GM19463 (cell line): Measurements from ENCODE around the gene TMBIM6.
"Not testable (repeated sequence)": the region's sequence is repeated elsewhere in the genome, so short reads cannot be mapped to it uniquely, and the experiment has no call there.

Experiments
- ATAC-seq: cut with Tn5 transposase; IDR thresholded peaks from one replicate; pipeline ENCODE4 v1.9.1; 2021; ENCODE audit warnings: mild to moderate bottlenecking, moderate library complexity; ENCODE audit not compliant: unreplicated experiment

Gene TMBIM6, protein sequence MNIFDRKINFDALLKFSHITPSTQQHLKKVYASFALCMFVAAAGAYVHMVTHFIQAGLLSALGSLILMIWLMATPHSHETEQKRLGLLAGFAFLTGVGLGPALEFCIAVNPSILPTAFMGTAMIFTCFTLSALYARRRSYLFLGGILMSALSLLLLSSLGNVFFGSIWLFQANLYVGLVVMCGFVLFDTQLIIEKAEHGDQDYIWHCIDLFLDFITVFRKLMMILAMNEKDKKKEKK

DNA sequence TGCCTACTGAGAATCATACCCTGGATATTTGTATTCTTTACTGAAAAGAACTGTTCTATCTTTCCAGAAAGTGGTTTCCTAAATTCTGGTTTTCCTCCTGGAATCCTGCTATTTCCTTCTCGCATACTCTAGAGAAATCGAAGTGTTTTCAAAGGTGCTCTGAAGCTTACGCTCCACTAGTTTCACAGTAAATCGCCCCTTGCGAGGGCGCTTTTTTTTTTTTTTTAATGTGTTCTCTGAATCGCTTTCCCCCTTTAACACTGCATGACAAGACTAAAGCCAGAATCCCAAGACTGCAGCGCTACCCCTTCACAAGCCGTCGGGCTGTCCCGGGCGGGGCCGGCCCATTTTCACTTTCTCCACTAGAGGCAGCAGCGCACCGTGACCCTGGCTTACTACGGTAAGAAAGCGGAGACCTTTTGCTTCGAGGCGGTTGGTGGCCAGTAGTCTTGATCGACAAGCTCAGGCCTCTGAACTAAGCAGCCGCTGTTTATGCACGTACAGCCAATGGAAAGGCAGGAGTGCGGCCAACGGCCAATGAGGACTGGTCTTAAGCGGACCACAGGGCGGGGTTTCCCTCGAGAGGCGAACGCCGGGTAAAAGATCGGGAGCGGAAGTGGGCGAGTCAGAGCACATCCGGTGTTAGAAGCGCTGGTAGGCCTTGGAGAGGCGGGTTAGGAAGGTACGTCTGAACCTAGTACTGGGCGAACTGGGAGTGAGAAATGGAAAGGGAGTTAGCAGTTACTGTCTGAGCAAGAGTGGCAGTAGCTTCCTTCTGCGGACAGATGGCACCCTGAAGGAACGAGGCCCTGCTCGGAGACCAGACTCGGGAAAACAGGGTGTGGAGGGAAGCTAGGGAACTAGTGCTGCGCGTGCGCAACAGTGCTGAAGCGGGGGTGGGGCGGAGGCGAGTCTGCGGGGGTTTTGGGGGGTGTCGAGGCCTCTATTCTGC lies at the start of gene TMBIM6:
Gene TMBIM6 (plus strand): TSS at position 628 of the 952 bp plus-strand sequence. CDS start 10,937 bp downstream, outside the sequence.
- ATAC-seq: peak; percentile 95

DNA sequence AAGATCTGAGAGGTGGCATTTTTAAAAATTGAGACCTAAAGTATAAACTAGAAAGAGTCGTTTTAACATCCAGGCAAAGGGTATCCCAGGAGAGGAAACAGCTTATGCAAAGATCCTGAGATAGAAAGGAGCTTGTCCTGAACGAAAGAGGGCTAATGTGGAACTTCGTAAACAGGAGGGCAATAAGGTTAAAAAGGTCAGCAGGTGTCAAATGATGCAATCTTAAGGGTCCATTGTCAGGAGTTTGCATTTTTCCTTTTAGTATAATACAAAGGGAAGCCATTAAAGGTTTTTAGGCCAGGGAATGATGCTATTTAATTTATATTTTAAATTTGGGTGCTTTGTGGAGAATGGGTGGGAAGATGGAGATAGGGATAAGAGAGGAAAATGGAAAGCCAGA lies 48.5 kb upstream of the TMBIM6 start:
- no peak for ATAC-seq

DNA sequence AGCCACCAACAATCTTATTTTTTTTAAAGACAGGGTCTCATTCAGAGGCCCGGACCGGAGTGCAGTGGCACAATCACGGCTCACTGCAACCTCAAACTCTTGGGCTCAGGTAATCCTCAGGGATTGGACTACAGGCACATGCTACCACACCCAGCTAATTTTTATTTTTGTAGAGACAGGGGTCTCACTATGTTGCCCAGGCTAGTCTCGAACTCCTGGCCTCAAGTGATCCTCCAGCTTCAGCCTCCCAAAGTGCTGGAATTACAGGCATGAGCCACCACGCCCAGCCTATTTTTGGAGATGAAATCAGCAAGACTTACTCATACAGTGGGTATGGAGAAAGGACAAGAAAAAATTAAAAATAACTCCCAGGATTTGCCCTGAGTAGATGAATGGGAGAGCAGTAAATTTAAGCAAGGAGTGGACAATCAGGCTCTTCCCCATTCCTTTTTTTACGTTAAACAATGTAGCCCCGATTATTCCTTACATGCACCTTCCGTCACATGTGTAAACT lies 47.4 kb upstream of the TMBIM6 start:
- no peak for ATAC-seq

DNA sequence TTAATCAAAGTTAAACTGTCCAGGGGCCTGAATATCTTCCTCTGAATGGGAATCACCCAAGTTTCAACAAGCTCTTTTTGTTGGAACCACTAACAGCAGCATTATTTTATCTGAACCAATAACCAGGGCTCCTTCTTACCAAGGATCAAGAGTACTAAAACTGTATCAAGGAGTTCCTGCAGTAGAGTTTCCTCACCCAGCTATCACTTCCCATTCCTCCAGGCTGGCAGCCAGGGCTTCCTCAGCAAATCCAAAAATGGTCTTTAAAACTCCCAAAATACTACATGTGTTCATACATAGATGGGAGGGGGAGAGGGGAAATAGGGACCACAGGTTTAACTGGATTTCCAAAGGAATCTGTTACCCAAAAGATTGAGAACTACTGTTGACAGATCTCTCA lies 44.6 kb upstream of the TMBIM6 start:
- no peak for ATAC-seq

DNA sequence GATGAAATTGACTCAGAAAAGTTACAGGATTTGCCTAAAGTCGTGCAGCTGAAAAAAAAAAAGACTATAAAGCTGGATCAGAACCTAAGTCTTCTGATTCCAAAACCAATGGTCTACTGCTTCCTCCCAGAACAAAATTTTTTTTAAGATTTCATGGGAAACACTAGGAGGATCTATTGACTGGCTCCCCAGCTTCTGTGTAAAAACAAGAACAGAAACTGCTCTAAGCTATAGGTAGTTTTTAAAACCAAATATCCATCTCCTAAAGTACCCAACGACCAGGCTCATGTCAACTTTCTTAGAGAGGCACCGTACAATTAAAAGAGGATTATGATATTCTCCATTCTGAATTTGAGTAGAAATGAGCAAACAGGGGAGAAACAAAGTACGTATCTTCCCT lies 43.5 kb upstream of the TMBIM6 start:
- ATAC-seq: no peak

DNA sequence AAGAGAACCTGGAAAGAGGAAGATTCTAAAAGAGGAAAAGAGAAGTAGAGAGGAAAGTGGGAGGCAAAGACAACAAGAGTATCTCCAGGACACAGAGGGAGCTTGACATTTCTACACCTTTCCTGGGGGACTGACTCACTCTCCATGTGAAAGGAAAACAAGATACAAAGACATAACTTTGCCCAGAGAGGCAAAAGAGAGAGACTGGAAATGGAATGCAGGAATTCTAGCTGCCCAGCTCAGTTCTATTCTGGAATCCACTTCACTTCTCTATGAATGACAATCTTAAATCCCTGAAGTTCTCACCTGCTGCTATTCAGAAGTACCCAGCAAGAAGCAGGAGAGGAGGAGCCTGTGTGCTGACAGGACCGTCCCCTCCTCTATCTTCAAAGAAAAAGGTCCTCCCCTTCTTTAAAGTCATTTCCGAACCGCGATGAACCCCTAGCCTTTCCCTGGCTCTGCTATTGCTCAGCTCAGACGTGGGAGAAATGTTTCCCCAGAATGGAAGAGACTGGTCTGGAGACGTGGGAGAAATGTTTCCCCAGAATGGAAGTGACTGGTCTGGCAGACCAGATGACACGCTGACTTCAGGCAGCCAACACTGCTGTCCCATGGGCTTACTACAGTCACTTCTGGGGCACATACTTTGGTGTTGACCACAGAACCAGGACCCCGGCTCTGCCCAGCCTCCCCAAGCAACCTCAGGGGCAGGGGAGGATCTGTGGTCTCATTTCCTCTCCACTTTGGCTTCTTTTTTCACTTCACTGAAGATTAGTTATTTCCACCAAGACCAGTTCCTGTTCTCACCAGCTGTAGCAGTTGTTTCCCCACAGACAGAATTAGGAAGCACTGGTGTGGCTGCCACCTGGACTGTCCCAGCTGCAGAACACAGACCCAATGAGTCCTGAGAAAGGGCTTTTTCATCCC lies 42.5 kb upstream of the TMBIM6 start:
- ATAC-seq: peak; percentile 80

DNA sequence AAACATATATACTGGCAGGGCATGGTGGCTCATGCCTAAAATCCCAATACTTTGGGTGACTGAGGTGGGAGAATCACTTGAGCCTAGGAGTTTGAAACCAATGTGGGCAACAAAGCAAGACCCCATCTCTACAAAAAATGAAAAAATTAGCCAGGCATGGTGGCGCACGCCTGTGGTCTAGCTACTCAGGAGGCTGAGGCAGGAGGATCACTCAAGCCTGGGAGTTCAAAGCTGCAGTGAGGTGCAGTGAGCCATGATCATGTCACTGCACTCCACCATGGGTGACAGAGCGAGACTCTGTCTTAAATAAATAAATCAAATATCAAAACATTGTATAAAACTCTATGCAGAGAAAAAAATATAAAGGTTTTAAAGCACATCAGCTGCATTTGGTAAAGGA lies 39.3 kb upstream of the TMBIM6 start:
- ATAC-seq: no peak

DNA sequence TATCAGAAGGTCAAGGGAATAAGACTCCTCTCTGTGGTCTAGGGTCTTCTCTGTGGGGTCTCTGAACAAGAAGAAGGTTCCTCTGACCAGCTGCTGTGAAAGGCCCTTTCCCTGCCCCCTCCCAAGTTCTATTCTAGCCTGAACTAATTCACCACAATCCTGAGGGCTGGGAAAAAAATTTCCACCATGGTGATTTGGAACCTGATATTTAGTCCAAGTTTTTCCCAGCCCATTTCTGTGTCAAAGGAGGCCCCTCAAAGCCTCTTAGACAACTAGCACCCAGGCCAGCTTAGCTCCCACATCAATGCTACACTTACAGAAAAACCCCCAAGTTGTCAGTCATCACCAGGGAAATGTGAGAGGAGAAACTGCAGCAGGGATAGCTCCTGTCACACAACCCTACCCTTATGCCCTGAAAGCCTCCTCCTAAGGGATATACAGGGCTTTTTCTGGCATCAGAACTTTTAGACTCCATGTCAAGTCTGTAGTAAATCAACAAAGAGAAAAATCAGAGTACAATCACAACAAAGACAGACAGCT lies 38.6 kb upstream of the TMBIM6 start:
- no peak for ATAC-seq

DNA sequence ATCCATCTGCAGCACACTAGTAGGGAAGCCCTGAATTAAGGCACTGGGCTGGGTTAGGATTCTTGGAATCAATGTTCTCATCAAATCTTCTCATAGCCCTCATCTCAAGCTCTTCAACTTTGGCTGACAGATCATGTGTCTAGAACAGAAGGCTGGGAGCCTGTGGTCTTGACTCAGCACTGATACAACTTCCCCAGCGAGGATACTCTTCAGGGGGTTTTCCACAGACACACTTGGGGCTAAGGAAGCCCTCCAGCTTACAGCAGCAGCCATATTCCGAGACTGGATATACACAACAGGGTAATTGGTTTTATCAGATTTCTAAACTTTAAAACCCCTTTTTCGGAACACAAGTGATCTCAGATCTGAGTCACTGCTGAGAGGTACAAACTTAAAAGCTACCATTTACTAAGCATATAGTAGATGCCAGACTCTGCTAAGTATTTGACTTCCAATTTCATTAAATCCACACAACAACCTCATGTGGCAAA lies 37.7 kb upstream of the TMBIM6 start:
- no peak for ATAC-seq

DNA sequence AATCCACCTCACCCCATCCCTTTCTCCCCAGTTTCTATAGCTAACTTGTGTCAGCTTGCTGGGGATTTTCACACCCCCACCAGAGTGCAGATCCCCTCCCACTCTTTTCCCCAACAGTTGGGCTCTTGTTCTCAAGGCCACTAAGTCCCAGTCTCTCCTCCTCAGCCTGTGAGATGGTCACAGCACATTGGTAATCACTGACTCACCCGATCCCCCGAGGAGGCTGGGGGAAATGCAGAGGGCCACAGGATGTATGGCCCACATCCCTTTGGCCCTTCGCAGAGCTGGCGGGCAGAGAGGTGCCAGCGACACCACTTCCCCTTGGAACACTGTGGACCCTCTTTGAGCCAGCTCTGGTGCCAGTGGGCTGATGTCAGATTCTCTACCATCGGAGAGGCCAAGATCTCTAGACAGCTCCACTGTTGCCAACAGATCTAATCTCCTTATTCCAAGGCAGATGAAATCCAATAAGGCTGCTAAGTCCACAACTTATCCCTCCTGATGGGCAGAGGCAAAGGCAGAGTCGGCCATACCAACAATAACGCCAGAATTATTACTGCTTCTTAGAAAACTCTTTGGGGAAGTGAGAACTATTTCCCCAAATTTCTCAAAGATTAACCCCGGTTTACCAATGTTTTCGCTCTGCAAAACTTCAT lies 35.8 kb upstream of the TMBIM6 start:
- ATAC-seq: no peak

DNA sequence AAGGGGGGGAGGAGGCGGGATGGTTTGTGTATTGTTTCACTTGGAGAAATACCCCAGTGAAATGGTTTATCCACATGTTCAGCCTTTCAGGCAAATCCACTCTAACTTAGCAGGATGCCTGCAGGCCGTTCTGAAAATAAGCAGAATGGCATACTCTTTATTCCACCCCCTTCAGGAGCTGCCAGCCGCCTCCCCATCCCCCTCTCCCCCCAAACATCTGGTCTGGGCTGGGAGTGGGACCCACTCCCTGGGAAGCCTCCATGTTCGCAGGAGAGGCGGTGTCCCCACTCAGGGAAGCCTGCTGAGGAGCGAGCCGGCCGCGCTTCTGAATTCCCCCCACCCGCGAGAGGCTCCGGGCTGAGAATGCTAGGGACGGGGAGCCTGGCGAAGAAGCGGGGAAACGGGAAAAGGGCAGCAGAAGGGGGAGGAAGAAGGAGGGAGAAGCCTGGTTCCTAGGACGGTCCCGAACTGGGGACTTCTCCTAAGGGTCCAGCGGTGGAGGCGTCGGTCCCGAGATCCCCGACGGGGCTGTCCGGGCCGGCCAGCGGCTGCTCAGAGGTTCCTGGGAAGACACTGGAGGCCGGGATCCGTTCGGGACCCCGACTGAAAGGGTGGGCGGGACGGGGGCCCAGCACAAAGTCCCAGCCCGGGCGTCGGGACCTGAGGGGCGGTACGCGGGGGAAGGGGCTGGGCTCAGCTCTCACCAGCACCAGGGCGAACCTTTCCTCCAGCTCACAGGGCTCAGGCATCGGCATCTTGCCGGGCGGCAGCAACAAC lies 34.8 kb upstream of the TMBIM6 start:
- peak; percentile 13 for ATAC-seq

DNA sequence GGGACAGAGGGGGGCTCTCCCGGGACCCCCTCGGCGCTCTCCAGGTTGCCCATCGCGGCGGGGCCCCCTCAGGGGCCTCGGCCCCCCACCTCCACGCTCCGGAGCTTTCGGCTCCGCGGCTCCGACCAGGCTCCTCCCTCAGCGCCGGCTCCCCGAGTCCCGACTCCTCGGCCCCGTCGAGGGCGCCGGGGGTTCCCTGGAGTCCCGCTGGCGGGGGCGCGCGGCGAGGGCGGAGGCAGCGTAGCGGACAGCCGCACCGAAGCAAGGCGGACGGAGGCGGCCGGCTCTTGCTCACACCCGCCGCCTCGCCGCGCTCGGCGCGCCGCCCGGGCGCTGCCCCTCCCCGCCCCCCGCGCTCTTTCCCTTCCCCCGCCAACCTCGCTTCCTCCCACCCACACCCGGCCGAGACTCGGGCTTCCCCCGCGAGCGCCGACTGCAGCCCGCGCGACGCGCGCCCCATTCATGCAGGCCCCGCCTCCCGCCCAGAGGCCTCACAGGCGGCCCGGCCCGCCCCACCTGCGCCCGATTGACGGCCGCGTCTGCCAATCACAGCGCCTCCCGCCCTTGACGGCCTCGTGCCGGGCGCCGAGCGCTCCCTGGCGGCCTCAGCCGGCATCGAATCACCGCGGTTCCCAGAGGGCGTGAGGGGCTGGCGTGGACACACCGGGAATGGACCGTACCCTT lies 34.1 kb upstream of the TMBIM6 start, which contains the start of gene FMNL3:
Gene FMNL3 (minus strand): TSS at position 278 of the 684 bp plus-strand sequence. CDS start 225 bp downstream, at position 53.
- ATAC-seq: peak; percentile 80

DNA sequence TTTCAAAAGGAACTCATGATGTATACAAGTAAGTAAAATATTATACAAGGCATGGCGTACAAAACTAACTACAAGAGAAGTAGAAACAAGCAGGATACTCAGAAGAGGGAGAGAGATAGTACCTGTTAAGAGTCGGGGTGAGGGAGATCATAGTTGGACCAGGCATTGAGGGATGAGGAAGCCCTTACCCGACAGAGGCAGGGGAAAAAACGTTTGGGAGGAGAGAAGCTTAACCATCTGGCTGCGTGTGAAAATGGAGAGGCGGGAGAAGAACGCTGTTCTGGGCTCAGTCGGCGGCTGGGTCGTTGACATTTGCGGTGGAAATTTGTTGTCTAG lies 33.6 kb upstream of the TMBIM6 start:
- no peak for ATAC-seq

DNA sequence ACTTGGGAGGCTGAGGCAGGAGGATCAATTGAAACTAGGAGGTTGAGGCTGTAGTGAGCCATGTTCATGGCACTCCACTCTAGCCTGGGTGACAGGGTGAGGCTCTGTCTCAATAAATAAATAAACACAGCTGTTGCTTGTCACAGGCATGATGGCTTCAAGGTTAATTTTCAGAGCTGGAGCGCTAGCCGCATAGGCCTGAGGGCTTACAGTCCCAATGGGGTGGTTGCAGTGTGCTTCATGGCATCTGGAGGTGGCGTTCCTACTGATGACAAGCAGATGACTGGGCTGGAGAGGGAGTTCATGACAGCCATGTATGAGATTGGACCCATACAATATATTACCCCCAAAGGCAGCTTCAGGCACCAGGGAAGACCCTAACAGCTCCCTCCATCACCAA lies 32.5 kb upstream of the TMBIM6 start:
- ATAC-seq: no peak

DNA sequence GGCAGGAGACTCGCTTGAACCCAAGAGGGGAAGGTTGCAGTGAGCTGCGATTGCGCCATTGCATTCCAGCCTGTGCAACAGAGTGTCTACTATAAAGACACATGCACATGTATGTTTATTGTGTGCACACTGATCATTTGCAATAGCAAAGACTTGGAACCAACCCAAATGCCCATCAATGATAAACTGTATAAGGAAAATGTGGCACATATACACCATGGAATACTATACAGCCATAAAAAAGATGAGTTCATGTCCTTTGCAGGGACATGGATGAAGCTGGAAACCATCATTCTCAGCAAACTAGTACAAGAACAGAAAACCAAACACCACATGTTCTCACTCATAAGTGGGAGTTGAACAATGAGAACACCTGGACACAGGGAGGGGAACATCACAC lies 27.4 kb upstream of the TMBIM6 start:
- ATAC-seq: not testable (repeated sequence)

DNA sequence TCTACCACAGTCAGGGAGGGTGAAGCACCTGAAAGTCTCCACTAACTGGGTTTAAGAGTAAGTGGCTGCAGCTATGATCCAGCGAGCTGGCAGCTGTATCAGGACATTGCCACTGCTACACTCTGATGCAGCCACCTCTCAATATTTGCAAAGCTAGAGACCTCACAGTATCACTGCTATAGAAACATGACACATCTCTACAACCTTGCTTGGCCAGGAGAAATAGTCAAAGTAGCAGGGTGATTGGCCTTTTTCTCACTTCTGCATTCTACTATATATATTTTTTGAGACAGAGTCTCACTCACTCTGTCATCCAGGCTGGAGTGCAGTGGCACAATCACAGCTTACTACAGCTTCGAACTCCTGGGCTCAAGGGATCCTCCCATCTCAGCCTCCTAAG lies 24.8 kb upstream of the TMBIM6 start:
- ATAC-seq: no peak

DNA sequence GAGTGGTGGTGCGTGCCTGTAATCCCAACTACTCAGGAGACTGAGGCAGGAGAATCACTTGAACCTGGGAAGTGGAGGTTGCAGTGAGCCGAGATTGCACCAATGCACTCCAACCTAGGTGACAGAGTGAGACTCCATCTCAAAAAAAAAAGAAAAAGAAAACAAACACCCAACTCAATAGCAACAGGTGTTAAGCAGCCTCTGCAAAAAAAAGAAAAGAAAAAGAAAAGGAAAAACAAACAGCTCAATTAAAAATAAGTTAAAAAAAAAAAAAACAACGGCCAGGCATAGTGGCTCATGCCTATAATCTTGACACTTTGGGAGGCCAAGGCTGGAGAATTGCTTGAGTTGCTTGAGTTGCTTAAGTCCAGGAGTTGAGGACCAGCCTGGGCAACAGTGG lies 23.6 kb upstream of the TMBIM6 start:
- not testable (repeated sequence) for ATAC-seq

DNA sequence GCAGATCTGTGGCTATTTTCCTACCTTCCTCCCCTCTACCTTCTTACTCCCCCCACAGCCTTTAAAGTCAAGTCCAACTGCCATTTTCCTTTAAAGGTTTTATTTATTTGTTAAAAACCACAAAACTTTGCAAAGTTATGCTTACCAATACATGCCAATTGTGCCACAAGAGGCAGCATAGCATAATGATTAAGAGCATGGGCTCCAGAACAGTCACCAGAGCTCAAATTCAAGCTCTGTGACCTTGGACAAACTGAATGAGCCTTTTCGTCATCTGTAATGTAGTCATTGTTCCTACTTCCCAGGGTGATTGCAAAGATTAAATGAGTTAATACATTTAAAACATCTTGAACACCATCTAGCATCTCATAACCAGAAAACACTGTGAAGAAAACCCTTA lies 21.1 kb upstream of the TMBIM6 start:
- ATAC-seq: no peak

DNA sequence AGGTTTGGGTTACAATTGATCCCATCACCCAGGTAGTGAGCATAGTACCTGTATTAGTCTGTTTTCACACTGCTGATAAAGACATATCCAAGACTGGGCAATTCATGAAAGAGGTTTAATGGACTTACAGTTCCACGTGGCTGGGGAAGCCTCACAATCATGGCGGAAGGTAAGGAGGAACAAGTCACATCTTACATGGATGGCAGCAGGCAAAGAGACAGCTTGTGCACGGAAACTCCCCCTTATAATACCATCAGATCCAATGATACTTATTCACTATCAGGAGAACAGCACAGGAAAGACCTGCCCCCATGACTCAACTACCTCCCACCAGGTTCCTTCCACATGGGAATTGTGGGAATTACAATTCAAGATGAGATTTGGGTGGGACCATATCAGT lies 20.0 kb upstream of the TMBIM6 start:
- not testable (repeated sequence) for ATAC-seq
